Left hindlimb (tissue), 1 donor: Measurements from ENCODE around the gene IFNA17.
"Not testable (repeated sequence)": the region's sequence is repeated elsewhere in the genome, so short reads cannot be mapped to it uniquely, and the experiment has no call there.

Experiments used
- DNase-seq: peaks from one replicate; pipeline ENCODE4 v3.0.0-alpha.2; 2018

The IFNA17 gene

DNA sequence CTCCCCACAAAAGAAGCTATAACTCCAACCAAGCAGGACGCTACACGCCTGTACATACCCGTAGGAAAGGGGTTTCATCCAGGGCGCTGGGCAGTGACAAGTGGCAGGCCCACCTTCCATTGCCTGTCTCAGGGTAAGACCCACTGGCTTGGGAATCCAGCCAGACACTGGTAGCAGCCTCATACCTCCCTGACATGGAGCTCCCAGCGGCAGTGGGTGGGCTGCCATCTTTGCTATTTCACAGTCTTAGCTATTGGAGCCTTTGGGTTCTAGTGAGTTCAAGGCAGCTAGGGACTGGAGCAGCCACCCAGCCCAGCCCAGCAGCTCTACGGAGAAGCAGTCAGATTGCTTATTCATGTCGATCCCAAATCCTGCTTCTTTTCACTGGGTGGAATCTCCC lies 17.7 kb downstream of the IFNA17 start:
- no peak for DNase-seq

DNA sequence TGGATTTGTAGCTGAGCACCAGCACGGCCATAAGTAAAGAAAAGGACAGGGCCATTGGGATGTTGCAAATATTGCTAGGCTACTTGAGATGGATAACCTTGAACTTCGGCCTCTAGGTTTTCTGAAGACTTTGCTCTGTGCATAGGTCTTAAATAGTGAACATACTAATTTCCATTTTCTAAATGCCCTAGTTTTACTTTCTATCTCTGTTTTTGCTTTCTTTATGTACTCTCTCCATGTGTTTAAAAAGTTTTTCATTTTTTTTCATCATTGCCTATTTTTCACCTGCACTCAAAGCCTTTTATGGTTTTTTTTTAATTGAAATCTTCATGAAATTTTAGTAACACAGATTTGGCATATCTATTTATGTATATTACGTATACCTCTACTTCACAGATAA lies 21.0 kb downstream of the IFNA17 start, which contains the start of gene IFNA10:
IFNA10 (minus strand) TSS at position 101 of the 400 bp plus-strand sequence; CDS start at position 55, 46 bp downstream.
- not testable (repeated sequence) for DNase-seq

DNA sequence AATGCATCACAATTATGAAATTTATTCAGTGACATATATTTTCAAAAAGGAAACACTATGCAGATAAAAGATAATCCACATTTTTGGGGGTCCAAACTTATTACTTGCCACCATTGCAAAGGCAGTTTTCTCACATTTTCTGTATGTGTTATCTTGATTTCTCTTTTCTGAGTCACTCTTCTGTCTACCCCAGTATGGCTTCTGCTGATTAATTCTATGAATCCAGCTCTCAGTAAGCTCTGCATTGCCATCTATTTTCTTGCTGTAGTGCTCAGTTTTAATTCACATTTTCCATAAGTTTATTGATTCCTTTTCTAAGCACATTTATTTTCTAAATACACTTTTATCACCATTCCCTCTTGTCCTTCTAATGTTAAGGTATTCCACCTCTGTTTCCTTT lies 22.8 kb downstream of the IFNA17 start:
- no peak for DNase-seq

DNA sequence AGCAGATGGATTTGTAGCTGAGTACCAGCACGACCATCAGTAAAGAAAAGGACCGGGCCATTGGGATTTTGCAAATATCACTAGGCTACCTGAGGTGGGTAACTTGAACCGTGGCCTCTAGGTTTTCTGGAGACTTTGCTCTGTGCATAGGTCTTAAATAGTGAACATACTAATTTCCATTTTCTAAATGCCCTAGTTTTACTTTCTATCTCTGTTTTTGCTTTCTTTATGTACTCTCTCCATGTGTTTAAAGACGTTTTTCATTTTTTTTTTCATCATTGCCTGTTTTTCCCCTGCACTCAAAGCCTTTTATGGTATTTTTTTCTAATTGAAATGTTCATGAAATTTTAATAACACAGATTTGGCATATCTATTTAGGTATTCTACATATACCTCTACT lies 25.9 kb downstream of the IFNA17 start, which contains the start of gene IFNA7:
IFNA7 (minus strand) TSS at position 101 of the 400 bp plus-strand sequence; CDS start at position 61, 40 bp downstream.
- not testable (repeated sequence) for DNase-seq

DNA sequence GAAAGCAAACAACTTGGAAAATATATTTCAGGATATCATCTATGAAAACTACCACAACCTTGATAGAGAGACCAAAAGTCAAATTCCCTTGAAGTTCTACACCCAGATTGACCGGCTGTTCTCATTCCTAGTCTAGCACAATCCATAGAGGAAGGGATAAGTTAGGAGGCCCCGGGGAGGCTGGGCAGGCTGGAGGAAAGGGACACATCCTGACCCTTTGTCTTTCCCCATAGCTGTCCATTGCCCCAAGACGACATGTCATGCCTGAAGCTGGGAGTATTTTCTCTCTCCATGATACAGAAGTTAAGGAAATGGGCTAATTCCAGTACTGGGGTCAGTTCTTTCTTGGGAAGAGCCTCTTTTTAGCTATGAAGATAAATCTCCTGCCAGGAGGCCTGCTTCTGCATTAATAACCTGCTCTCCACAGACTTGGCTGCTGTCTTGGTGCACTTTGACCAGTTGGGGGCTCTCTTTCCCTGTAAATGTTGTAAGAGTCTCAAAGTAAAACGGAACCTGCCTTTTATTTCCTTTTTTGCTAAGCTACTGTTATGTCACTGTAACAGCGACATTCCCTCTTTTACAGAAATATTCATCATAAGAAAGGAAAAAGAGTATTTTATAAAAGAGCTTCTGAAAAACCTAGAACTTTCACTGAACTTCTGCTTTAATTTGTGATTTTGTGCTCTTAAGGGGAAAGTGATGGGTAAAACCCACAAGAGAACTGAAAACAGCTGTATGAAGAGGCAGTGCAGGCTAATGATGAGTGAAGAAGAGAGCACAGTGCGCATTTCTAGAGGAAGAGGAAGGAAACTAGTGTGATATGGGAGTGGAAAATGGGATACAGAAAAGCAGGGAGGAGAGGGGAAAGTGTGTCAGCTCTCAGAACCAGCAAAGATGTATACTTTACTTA lies 32.9 kb downstream of the IFNA17 start:
- DNase-seq: not testable (repeated sequence)

DNA sequence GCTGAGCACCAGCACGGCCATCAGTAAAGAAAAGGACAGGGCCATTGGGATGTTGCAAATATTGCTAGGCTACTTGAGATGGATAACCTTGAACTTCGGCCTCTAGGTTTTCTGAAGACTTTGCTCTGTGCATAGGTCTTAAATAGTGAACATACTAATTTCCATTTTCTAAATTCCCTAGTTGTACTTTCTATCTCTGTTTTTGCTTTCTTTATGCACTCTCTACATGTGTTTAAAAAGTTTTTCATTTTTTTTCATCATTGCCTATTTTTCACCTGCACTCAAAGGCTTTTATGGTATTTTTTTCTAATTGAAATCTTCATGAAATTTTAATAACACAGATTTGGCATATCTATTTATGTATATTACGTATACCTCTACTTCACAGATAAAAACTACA lies 40.5 kb downstream of the IFNA17 start, which contains the start of gene IFNA4:
IFNA4 (minus strand) TSS at position 101 of the 400 bp plus-strand sequence; CDS start at position 45, 56 bp downstream.
- DNase-seq: not testable (repeated sequence)

DNA sequence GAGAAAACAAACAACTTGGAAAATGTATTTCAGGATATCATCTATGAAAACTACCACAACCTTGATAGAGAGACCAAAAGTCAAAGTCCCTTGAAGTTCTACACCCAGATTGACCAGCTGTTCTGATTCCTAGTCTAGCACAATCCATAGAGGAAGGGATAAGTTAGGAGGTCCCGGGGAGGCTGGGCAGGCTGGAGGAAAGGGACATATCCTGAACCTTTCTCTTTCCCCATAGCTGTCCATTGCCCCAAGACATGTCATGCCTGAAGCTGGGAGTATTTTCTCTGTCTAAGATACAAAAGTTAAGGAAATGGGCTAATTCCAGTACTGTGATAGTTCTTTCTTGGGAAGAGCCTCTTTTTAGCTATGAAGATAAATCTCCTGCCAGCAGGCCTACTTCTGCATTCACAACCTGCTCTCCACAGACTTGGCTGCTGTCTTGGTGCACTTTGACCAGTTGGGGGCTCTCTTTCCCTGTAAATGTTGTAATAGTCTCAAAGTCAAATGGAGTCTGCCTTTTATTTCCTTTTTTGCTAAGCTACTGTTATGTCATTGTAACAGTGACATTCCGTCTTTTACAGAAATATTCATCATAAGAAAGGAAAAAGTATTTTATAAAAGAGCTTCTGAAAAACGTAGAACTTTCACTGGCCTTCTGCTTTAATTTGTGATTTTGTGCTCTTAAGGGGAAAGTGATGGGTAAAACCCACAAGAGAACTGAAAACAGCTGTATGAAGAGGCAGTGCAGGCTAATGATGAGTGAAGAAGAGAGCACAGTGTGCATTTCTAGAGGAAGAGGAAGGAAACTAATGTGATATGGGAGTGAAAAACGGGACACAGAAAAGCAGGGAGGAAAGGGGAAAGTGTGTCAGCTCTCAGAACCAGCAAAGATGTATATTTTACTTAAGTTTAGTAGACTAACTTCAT lies 44.9 kb downstream of the IFNA17 start:
- not testable (repeated sequence) for DNase-seq
